HG02571 (cell line): ENCODE data around the gene MAP3K4.

ENCODE experiments used
- ATAC-seq: cut with Tn5 transposase; IDR thresholded peaks from one replicate; pipeline ENCODE4 v1.9.1; 2021; ENCODE audit warnings: mild to moderate bottlenecking, moderate library complexity; ENCODE audit not compliant: unreplicated experiment

MAP3K4 gene

GRCh38 chr6:160998766-160999165, 7.2 kb downstream of the MAP3K4 start:
- no peak for ATAC-seq

- ATAC-seq: no peak
These were observed 7.9 kb downstream of the MAP3K4 start for GRCh38 chr6:160999516-160999915.

- no peak for ATAC-seq
These were observed 9.1 kb downstream of the MAP3K4 start for GRCh38 chr6:161000632-161001031.

GRCh38 chr6:161001421-161001820, 9.9 kb downstream of the MAP3K4 start:
- no peak for ATAC-seq

GRCh38 chr6:161003336-161003735, 11.8 kb downstream of the MAP3K4 start:
- no peak for ATAC-seq

- ATAC-seq: no peak
These were observed 16.7 kb downstream of the MAP3K4 start for GRCh38 chr6:161008245-161008644.

- ATAC-seq: no peak
These were observed 18.4 kb downstream of the MAP3K4 start for GRCh38 chr6:161009991-161010390.

GRCh38 chr6:161010418-161010817, 18.8 kb downstream of the MAP3K4 start:
- ATAC-seq: no peak

GRCh38 chr6:161011492-161012480, 20.2 kb downstream of the MAP3K4 start:
- ATAC-seq: no peak

- ATAC-seq: no peak
These were observed 22.1 kb downstream of the MAP3K4 start for GRCh38 chr6:161013695-161014094.

GRCh38 chr6:161017766-161018564, 26.4 kb downstream of the MAP3K4 start:
- ATAC-seq: no peak

- ATAC-seq: no peak
These were observed 27.8 kb downstream of the MAP3K4 start for GRCh38 chr6:161019324-161019839.

- ATAC-seq: no peak
These were observed 30.0 kb downstream of the MAP3K4 start for GRCh38 chr6:161021543-161021942.

GRCh38 chr6:161021998-161022743, 30.6 kb downstream of the MAP3K4 start:
- no peak for ATAC-seq

GRCh38 chr6:161023316-161023715, 31.7 kb downstream of the MAP3K4 start:
- ATAC-seq: no peak

GRCh38 chr6:161024364-161024920, 32.9 kb downstream of the MAP3K4 start:
- ATAC-seq: no peak

- no peak for ATAC-seq
These were observed 35.8 kb downstream of the MAP3K4 start for GRCh38 chr6:161027385-161027784.

GRCh38 chr6:161029195-161029809, 37.7 kb downstream of the MAP3K4 start:
- ATAC-seq: peak; percentile 85

GRCh38 chr6:161031721-161032495, 40.3 kb downstream of the MAP3K4 start:
- ATAC-seq: no peak
